Suppressor macrophage (primary cell): Measurements from ENCODE around the gene MAEA.

Experiments
- DNase-seq, 4 experiments: peaks; one replicate each; pipeline ENCODE4 v3.0.0-alpha.2; 2020 to 2022

The MAEA gene

DNA sequence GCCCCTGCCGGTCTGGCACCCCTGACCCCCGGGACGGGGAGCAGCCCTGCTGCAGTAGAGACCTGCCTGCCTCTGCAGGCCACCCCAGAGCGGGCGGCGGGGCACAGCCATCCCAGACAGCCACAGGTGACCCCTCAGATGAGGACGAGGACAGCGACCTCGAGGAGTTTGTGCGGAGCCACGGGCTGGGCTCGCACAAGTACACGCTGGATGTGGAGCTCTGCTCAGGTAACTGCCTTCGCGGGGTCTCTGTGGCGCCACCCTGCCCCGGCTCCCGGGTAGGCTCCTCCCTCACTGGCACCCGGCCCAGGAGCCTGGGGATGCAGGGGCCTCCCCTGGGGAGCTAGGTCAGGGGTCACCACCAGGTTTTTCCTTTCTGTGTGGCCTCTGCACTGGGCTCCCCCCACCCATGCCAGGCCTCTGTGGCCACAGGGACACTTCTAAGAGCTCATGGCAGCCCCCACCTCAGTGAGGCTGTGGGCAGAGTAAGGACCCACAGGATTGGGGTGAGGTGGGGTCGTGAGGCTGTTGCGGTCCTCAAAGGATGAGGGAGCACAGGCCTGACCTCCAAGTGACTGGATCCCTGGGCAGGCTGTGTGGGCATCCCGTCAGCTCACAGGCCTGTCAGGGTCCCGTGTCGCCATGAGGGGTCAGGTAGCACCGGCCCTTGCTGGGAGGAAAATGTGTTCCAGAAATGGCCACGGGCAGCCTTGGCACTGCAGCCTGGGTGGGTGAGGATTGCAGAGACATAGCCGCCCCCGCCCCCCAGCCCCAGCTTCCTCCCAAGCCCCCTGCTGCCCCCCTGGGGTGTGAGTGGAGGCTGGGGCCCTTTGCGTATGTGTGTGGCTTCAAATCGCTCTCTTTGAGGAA, 63.7 kb downstream of the MAEA start:
- no peak for DNase-seq

- no peak for DNase-seq
Observed at GRCh38 chr4:1354136-1354982, 64.7 kb downstream of the MAEA start.

- no peak for DNase-seq
Observed at GRCh38 chr4:1354983-1355275, 65.2 kb downstream of the MAEA start.

DNA sequence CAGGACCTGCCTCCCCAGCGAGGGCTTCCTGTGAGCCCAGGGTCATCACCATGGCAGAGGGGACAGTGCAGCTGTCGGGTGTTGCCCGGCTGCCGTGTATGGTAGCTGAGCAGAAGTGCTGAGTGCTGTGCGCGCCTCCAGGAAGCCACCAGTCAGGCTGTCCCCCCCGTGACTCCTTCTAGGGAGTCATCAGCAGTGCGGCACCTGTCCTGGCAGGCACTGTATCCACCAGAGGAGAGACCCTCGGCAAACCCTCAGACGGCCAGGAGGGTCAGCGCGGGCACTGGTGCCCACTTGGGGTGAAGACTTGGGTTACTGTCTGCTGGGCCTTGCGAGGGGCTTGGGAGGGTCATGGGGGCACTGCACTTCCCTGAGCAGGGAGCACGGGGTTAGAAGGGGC, 65.7 kb downstream of the MAEA start:
- DNase-seq, result no peak

GRCh38 chr4:1356181-1356998, 66.7 kb downstream of the MAEA start:
- peak; percentile 61 to 80 (median 70) for DNase-seq

DNA sequence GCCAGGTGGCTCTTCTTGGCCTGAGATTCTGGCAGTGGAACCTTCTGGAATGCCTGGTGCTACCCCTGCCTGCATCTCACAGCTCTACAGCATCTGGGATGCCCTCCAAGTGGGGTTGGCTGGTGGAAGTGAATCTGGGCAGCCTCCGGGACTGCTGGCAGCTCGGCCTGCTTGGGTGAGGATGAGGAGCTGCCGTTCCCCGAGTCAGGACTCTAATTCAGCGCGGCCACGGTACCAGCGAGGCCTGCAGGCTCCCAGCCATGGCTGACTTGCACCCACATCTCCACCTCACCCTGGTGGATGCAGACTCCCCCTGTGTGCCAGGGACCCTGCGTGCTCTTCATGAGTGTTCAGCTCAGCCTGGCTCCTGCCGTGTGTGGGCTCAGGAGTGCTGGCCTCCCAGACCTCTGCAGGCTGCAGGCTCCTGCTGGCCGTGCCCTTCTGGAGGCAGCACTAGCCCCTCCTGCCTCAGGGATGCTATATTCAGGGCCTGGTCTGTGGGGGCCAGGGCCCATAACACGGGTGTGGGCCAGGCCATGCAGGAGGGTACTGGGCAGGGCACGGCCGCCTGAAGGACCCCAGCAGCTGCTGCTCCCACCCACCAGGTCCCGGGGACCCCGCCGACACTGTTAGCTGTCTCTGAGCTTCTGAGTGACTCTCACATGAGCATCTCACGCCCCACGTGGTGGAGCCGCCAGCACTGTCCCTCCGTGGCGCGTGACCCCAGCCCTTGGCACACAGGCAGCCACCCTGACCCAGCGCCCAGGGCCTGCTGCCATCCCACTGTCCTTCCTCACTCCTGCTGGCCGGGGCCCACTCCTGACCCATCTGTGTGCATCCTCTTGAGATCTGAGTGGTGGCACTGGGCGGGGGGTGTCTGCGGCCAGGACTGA, 67.9 kb downstream of the MAEA start:
- no peak for DNase-seq

- no peak for DNase-seq
Observed at GRCh38 chr4:1358421-1359143, 68.9 kb downstream of the MAEA start.

DNA sequence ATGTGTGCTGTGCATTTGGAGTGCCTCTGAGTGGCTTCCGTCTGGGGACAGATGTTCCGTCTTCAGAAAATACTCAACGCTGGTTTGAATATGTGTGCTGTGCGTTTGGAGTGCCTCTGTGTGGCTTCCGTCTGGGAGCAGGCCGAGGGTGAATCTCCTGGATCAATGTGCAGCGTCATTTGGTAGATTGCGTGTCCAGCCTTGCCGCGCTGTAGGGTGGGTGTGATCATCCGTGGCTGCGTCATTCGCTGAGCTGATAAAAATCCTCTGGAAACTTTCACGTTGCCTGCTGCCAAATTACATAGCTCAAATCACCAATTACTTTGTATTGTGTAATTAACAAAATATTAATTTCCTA, 69.4 kb downstream of the MAEA start:
- no peak for DNase-seq

- no peak for DNase-seq
Observed at GRCh38 chr4:1359976-1360375, 70.3 kb downstream of the MAEA start.

DNA sequence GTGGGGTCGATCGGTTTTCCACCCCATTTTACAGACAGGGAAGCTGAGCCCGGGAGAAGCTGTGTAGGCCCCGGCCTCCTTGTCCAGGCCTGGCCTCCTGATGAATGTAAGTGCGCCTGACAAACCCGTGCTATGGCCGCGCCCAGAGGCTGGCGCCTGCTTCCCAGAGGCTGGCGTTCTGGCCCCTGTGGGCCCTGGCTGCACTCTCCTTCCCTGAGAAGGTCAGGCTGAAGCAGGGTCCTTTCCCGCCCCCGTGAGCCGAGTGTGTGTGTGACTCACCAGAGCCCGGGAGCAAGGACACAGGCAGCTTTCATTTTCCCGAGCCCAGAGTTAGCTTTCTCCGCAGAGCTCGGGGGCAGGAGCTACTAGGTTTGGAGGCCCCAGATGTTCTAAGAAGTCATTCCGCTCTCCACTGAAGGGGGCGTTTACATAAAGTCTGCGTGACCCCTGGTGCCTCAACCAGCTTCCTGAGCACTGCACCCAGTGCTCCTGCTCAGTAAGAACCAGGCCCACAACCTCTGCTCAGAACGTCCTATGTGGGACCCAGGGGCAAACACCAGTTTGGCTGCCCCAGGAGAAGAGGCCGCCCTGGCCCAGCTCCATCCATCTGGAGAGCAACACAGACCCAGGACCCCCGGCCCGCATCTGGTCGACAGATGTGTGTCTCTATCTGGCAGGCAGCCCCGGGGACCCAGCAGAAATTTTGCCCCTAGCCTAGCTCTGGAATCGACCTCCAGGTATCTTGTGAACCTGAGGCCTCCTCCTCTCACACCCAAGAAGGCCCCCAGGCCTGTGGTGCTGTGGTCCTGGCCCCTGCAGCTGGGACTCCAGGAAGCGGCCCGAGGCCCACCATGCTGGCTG, 71.0 kb downstream of the MAEA start:
- no peak for DNase-seq

- no peak for DNase-seq
Observed at GRCh38 chr4:1361431-1361830, 71.7 kb downstream of the MAEA start.

DNA sequence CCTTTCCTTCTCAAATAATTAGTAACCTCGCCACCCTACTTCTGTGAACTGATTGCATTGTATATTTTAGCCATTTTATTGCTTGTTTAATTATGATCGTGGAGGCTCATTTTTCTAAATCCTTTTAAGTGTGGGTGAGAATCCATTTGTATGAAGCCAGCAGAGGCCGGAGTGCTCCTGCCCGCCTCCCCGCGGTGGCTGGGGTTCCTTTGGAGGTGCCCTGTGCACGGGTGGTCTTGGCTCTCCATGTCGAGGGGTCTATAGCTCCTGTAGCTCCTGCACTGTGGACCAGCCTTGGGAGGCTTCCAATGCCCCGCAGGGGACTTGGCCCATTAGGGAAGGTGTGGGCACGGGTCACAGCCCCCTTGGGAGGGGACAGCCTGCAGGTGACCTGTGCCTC, 72.4 kb downstream of the MAEA start:
- no peak for DNase-seq

- DNase-seq, result no peak
Observed at GRCh38 chr4:1362521-1362920, 72.8 kb downstream of the MAEA start.

DNA sequence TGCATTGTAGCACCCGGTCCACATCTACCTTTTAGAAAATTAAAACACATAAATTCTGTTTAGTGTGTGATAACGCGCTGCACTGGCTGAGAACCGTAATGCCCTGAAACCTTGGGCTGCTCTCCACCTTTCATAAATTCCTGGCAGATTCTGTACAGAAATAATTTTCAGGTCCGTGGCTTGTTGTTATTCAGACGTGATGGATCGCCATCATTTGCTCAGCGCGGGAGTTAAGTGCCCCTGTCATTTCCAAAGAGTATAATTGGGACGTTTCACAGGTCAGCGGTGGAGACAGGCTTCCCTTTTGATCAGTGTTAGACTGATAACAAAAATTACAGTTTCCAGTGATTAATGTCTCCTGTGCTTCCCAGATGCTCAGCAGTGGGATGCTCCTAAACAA, 73.8 kb downstream of the MAEA start:
- no peak for DNase-seq

- no peak for DNase-seq
Observed at GRCh38 chr4:1364217-1364616, 74.5 kb downstream of the MAEA start.

DNA sequence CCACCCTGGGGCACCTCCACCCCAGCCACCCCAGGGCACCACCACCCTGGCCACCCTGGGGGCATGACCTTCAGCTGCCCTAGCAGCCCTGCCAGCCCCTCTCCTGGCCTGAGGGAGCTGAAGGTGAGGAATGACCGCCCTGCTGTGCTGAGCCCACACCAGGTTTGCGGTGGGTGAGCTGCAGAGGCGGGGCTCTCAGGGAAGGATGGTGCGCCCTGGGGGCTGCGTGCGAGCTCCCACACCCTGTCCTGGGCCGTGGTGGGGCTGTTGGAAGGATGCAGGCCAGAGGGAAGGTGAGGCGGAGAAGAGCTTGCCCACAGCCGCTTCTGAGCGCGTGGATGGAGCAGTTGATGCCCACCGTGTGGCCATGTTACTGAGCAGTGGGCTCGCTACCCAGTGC, 75.1 kb downstream of the MAEA start:
- DNase-seq, result no peak

DNA sequence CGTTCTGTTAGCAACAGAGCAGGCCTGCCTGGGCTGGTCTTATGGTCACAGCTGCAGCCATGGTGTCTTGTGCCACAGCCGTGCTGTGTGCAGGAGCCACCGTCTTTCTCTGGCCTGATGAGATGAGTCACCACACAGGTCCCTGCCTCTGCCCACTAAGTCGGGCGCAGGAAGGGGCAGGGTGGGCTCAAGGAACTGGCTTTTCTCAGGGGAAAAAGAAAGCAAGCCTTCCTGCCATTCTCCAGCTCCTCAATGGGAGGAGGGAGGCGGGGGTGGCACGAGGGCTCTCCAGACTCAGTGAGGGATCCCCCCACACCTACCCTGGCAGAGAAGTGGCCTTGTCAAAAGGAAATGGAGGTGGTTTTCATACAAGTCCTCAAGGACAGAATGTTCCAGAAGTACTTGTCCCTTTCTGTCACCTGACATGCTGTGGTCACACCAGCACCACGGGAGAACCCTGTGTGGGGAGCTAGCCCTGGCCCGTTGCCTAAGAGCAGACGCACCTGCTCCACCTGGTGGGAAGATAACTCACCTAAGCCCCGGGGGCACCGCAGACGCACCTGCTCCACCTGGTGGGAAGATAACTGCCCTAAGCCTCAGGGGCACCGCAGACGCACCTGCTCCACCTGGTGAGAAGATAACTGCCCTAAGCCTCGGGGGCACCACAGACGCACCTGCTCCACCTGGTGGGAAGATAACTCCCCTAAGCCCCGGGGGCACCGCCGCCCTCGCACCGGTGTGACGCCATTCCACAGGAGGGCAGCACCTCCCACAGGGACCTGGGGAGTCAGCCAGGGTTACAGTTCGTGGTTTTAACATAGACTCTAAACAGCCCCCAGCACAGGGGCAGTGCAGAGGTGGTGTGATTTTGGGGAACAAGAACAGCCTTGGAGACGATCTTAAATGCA, 75.8 kb downstream of the MAEA start:
- DNase-seq, result no peak

DNA sequence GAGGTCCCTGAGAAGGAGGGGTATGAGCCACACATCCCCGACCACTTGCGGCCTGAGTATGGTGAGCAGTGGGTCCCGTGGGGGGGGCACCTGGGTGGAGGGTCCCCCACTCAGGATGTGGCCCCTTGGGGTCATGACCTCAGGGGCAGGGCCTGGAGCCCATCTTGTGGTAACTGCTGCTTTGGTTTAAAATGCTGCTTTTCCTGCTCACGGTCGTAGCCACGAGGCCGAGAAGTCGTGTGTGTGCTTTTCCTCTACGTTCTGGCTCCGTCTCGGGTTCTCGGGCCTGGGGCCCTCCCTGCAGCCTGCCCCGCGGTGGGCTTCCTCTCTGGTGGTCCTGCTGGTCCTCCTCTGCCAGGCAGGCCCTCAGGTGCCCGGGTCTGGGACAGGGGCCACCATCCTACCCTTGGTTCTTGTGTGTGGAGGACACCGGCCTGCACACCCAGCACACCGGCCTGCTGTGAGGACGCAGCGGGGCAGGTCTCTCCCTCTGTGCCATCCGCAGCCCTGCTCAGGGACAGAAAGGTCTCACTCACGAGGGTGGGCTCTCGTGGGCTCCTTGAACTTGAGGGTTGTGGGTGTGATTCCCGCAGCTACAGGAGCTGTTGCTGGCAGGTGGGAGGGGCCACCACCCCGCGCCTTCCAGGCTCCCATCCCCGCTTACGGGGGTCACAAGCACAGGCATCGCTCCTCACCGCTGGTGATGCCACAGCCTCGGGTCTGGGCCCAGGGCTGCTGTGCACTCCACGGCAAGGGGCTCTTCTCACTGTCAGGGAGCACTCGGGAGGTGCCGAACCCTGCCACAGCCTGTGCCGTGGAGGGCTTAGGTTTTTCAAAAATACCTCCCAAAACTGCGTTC, 76.9 kb downstream of the MAEA start:
- DNase-seq, result no peak
